H1 (cell line): ENCODE measurements around the gene RALGAPA2. TPM values are rescaled to one million over a fixed set of nuclear protein-coding genes. Genes with fewer than 3 reads are reported as not detected.
A peak's percentile ranks its signal among the peaks of the same experiment; 100 is the strongest.

ENCODE experiments used
- CTCF ChIA-PET: fragments of 300-600 bp; sonication (Branson Sonifier 250); formaldehyde crosslinking; loops from one replicate; lab custom pipeline; 2021; ENCODE audit not compliant: partially characterized antibody; lab: Charles Lee
- POLR2A ChIA-PET: fragments of 300-600 bp; sonication (Branson Sonifier 250); formaldehyde crosslinking; loops from one replicate; lab custom pipeline; 2021; ENCODE audit warnings: inconsistent platforms; ENCODE audit not compliant: partially characterized antibody; lab: Charles Lee
- DNase-seq, 2 experiments: peaks; one replicate each; pipeline versions ENCODE4 v3.0.0 to v3.0.0-alpha.2; 2010 to 2022; ENCODE audit warnings: low spot score in 2 of 2, low read depth in 1 of 2, mixed read lengths in 1 of 2
- FAIRE-seq: peaks from 2 replicates; lab custom pipeline; 2011; peaks lifted over from hg19 to GRCh38; lab: Jason Lieb, UNC
- H2AFZ ChIP-seq: 2 replicates; pipeline ENCODE4 v1.8.1; 2012; ENCODE audit warnings: low read length, inconsistent platforms
- H2AK5ac ChIP-seq: 2 replicates; pipeline ENCODE4 v1.6.1; 2013; ENCODE audit warnings: low read depth, low read length
- H2BK120ac ChIP-seq: replicated peaks from 2 replicates; pipeline ENCODE3; 2013; ENCODE audit warnings: low read depth, low read length, inconsistent platforms
- H2BK12ac ChIP-seq: 2 replicates; pipeline ENCODE4 v1.6.1; 2013; ENCODE audit warnings: low read depth, low read length
- H2BK15ac ChIP-seq: 2 replicates; pipeline ENCODE4 v1.6.1; 2013; ENCODE audit warnings: low read length
- H2BK20ac ChIP-seq: 2 replicates; pipeline ENCODE4 v1.6.1; 2013; ENCODE audit warnings: low read length
- H2BK5ac ChIP-seq: 2 replicates; pipeline ENCODE4 v1.6.1; 2013; ENCODE audit warnings: low read depth, low read length
- H3K14ac ChIP-seq: 2 replicates; pipeline ENCODE4 v1.6.1; 2013; ENCODE audit warnings: inconsistent platforms; ENCODE audit not compliant: insufficient read length
- H3K18ac ChIP-seq: 2 replicates; pipeline ENCODE4 v1.6.1; 2013; ENCODE audit warnings: low read length; ENCODE audit errors: extremely low read depth
- H3K23ac ChIP-seq: 2 replicates; pipeline ENCODE4 v1.6.1; 2013; ENCODE audit warnings: inconsistent platforms; ENCODE audit not compliant: insufficient read length
- H3K23me2 ChIP-seq: 2 replicates; pipeline ENCODE4 v1.6.1; 2013; ENCODE audit warnings: low read depth, low read length
- H3K27ac ChIP-seq: 2 replicates; pipeline ENCODE4 v1.6.1; 2011; ENCODE audit warnings: low read depth, low read length, inconsistent platforms
- H3K27me3 ChIP-seq, 4 experiments: replicated peaks in 1 of 4; 1 replicate in 1 of 4; 2 replicates in 3 of 4; pipeline versions ENCODE4 v1.6.1 to v1.8.1; 2011 to 2013; ENCODE audit warnings: low read length in 3 of 4, mild to moderate bottlenecking in 3 of 4, inconsistent platforms in 2 of 4, mixed read lengths in 2 of 4, moderate library complexity in 1 of 4; ENCODE audit not compliant: control insufficient read depth in 3 of 4, insufficient read depth in 3 of 4; ENCODE audit errors: extremely low read depth in 1 of 4
- H3K36me3 ChIP-seq, 4 experiments: 2 replicates each; pipeline versions ENCODE4 v1.6.1 to v1.8.1; 2011 to 2013; ENCODE audit warnings: mild to moderate bottlenecking in 4 of 4, low read length in 3 of 4, moderate library complexity in 2 of 4, control low read depth in 1 of 4, inconsistent platforms in 1 of 4; ENCODE audit not compliant: insufficient read depth in 4 of 4, control insufficient read depth in 2 of 4
- H3K4ac ChIP-seq: replicated peaks from 2 replicates; pipeline ENCODE3; 2013; ENCODE audit warnings: low read length, low read depth, mixed read lengths, inconsistent platforms; ENCODE audit not compliant: insufficient read length
- H3K4me1 ChIP-seq, 4 experiments: replicated peaks in 1 of 4; 1 replicate in 1 of 4; 2 replicates in 3 of 4; pipeline versions ENCODE4 v1.6.1 to v1.8.1; 2011 to 2013; ENCODE audit warnings: low read length in 3 of 4, inconsistent platforms in 2 of 4, mixed read lengths in 1 of 4; ENCODE audit not compliant: insufficient read depth in 4 of 4, control insufficient read depth in 3 of 4
- H3K4me2 ChIP-seq, 2 experiments: 2 replicates each; pipeline versions ENCODE4 v1.6.1 to v1.8.1; 2011 to 2013; ENCODE audit warnings: low read depth in 2 of 2, low read length in 2 of 2, control low read depth in 1 of 2, inconsistent platforms in 1 of 2, mild to moderate bottlenecking in 1 of 2; ENCODE audit not compliant: insufficient read depth in 1 of 2
- H3K4me3 ChIP-seq, 4 experiments: fragments of 200-600, 300-600 bp in 1 of 4; sonication (generic), shearing (Covaris generic), sonication (Bioruptor Twin) in 1 of 4; 2 replicates each; pipeline versions ENCODE4 v1.5.1 to v1.8.1; 2011 to 2016; ENCODE audit warnings: low read length in 4 of 4, low read depth in 3 of 4, control low read depth in 2 of 4, inconsistent platforms in 2 of 4, mild to moderate bottlenecking in 2 of 4, mixed read lengths in 1 of 4, moderate library complexity in 1 of 4; ENCODE audit not compliant: insufficient read depth in 2 of 4; ENCODE audit errors: extremely low read depth in 1 of 4
- H3K56ac ChIP-seq: replicated peaks from 2 replicates; pipeline ENCODE3; 2013; ENCODE audit warnings: low read depth, mild to moderate bottlenecking, mixed read lengths, low read length, inconsistent platforms; ENCODE audit not compliant: insufficient read length
- H3K79me1 ChIP-seq: 2 replicates; pipeline ENCODE4 v1.6.1; 2013; ENCODE audit warnings: low read depth, low read length, control low read depth
- H3K79me2 ChIP-seq, 2 experiments: 2 replicates each; pipeline versions ENCODE4 v1.6.1 to v1.8.1; 2012 to 2013; ENCODE audit warnings: low read length in 2 of 2, mild to moderate bottlenecking in 2 of 2, inconsistent platforms in 1 of 2; ENCODE audit not compliant: insufficient read depth in 2 of 2, control insufficient read depth in 1 of 2
- H3K9ac ChIP-seq, 4 experiments: replicated peaks in 1 of 4; 1 replicate in 1 of 4; 2 replicates in 3 of 4; pipeline versions ENCODE4 v1.6.1 to v1.8.1; 2011 to 2013; ENCODE audit warnings: low read depth in 3 of 4, low read length in 3 of 4, control low read depth in 2 of 4, mild to moderate bottlenecking in 2 of 4, moderate library complexity in 2 of 4, inconsistent platforms in 1 of 4; ENCODE audit errors: extremely low read depth in 1 of 4
- H3K9me3 ChIP-seq, 2 experiments: 2 replicates each; pipeline versions ENCODE4 v1.6.1 to v1.8.1; 2012 to 2013; ENCODE audit warnings: mild to moderate bottlenecking in 2 of 2, moderate library complexity in 2 of 2, control low read depth in 1 of 2, inconsistent platforms in 1 of 2, low read depth in 1 of 2, low read length in 1 of 2, mixed read lengths in 1 of 2; ENCODE audit not compliant: insufficient read depth in 2 of 2
- H4K20me1 ChIP-seq, 2 experiments: replicated peaks in 1 of 2; 2 replicates each; pipeline versions ENCODE3 to v1.8.1; 2011 to 2013; ENCODE audit warnings: inconsistent platforms in 2 of 2, low read length in 2 of 2, mild to moderate bottlenecking in 1 of 2; ENCODE audit not compliant: insufficient read depth in 2 of 2, control insufficient read depth in 1 of 2
- H4K5ac ChIP-seq: 2 replicates; pipeline ENCODE4 v1.6.1; 2013; ENCODE audit warnings: low read length, low read depth, mixed read lengths, inconsistent platforms; ENCODE audit not compliant: insufficient read length
- H4K8ac ChIP-seq: 2 replicates; pipeline ENCODE4 v1.8.0; 2013; ENCODE audit warnings: mild to moderate bottlenecking, moderate library complexity, low read length, inconsistent platforms; ENCODE audit not compliant: insufficient read depth; ENCODE audit errors: extremely low read depth
- H4K91ac ChIP-seq: replicated peaks from 2 replicates; pipeline ENCODE3; 2013; ENCODE audit warnings: low read length, mixed read lengths, inconsistent platforms; ENCODE audit not compliant: insufficient read length
- BCL11A ChIP-seq, 2 experiments: IDR thresholded peaks; one replicate each; pipeline ENCODE4 v1.6.1; 2011; ENCODE audit warnings: low read depth in 2 of 2, low read length in 2 of 2, mild to moderate bottlenecking in 2 of 2
- CTBP2 ChIP-seq: IDR thresholded peaks from 2 replicates; pipeline ENCODE4 v1.7.0; 2011; ENCODE audit warnings: borderline replicate concordance, mild to moderate bottlenecking, moderate library complexity, mixed read lengths, low read length; ENCODE audit not compliant: insufficient read depth, insufficient read length
- NRF1 ChIP-seq: IDR thresholded peaks from 2 replicates; pipeline ENCODE4 v1.6.1; 2011; ENCODE audit warnings: mild to moderate bottlenecking, low read depth, low read length, improper control_type of control experiment
- RNF2 ChIP-seq: fragments of 200-900, 300-1000 bp; sonication (generic); IDR thresholded peaks from 2 replicates; pipeline ENCODE4 v1.7.1; 2016; ENCODE audit warnings: borderline replicate concordance, low read depth, mild to moderate bottlenecking, antibody characterized with exemption, low read length; ENCODE audit not compliant: poor library complexity, severe bottlenecking; ENCODE audit errors: missing control alignments
- RXRA ChIP-seq: IDR thresholded peaks from 2 replicates; pipeline ENCODE4 v1.6.1; 2011; ENCODE audit warnings: low read depth, mild to moderate bottlenecking, low read length, moderate library complexity; ENCODE audit not compliant: insufficient read depth
- SIN3A ChIP-seq, 2 experiments: IDR thresholded peaks in 1 of 2; conservative IDR thresholded peaks in 1 of 2; 2 replicates each; pipeline ENCODE4 v1.6.1; 2011 to 2012; ENCODE audit warnings: low read length in 2 of 2, improper control_type of control experiment in 1 of 2, low read depth in 1 of 2, mild to moderate bottlenecking in 1 of 2
- TAF1 ChIP-seq: IDR thresholded peaks from 2 replicates; pipeline ENCODE4 v1.6.1; 2011; ENCODE audit warnings: mild to moderate bottlenecking, low read depth, low read length
- TBP ChIP-seq: IDR thresholded peaks from 2 replicates; pipeline ENCODE4 v1.6.1; 2011; ENCODE audit warnings: low read depth, low read length, improper control_type of control experiment
- ZNF274 ChIP-seq: IDR thresholded peaks from 2 replicates; pipeline ENCODE4 v1.7.0; 2012; ENCODE audit warnings: low read length, borderline replicate concordance; ENCODE audit errors: extremely low read depth
- WGBS, 2 experiments: shearing (Covaris generic) in 1 of 2; methylation state at CpG; one replicate each; pipeline versions ENCODE4 v1.1.6 to v1.1.7; 2013 to 2015; ENCODE audit warnings: low lambda C conversion rate in 2 of 2, mixed read lengths in 2 of 2, inconsistent platforms in 1 of 2, low coverage in 1 of 2, missing lambda C conversion rate in 1 of 2; ENCODE audit not compliant: insufficient replicate concordance in 2 of 2, insufficient coverage in 1 of 2, insufficient read length in 1 of 2; ENCODE audit errors: extremely low coverage in 1 of 2, missing lambda C conversion rate in 1 of 2; 5-methylcytosine and 5-hydroxymethylcytosine counted together
- polyA plus RNA-seq, 7 experiments: library from polyadenylated mRNA; depleted of rRNA in 3 of 7; stranded (reverse) in 5 of 7; unstranded in 2 of 7; fragments of >200 nt in 5 of 7; fragments of 200-250 nt in 2 of 7; gene quantifications; 1 replicate in 5 of 7; 2 replicates in 1 of 7; 4 replicates in 1 of 7; pipeline versions ENCODE4 v1.2.1 to v1.2.3, GENCODE V29; 2011 to 2013; ENCODE audit warnings: missing spikeins in 2 of 7, mixed read lengths in 2 of 7
- total RNA-seq: library from RNA; stranded (reverse); fragmentation: NEBNext Ultra II Directional; extraction: Animal tissue kit (Norgen Biotek cat#: 25700); gene quantifications from 2 replicates; pipeline ENCODE4 v1.2.1, GENCODE V29; 2021
- TF ChIP-seq, protein P1 (sequence below), 3 experiments: IDR thresholded peaks; 1 replicate in 2 of 3; 2 replicates in 1 of 3; pipeline versions ENCODE4 v1.5.1 to v1.6.1; 2011; ENCODE audit warnings: low read length in 3 of 3, mild to moderate bottlenecking in 3 of 3, inconsistent platforms in 2 of 3, low read depth in 1 of 3, moderate library complexity in 1 of 3; ENCODE audit not compliant: insufficient read depth in 1 of 3; ENCODE audit errors: control extremely low read depth in 1 of 3

Gene RALGAPA2
- total and polyA plus RNA-seq, 2 of the 8 experiments (the other 6 are each of a cell fraction or from before 2014, with no cell fraction given), result 5.1 to 25.5 TPM

DNA sequence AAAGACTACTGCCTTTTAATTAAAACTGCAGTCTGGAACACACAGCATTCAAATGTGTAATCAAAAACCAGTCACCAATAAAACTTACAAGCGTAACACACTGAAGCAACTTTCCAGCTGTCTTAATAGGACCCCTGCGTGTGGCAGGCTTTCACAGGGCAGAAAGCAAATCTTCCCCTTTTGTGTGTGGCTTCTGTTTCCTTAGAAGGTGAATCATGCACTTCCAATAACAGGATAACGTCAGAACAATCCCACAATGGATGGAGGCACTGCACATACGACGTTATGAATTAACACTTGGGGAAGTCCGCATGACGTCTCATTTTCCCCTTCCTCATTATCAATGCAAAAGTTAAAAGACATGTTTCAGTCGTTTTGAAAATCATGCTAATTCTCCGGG is 299.7 kb downstream of the RALGAPA2 start:
- POLR2A ChIA-PET, result no interaction called here
- TF ChIP-seq CTBP2 (no peak), SIN3A (conservative IDR thresholded peaks at IDR 0.05 in 1 of 2, IDR thresholded peaks at IDR 0.05 in 1 of 2; ENCODE audit: low read depth in 1 of 2, low read length in 2 of 2) (no peak), NRF1 (no peak), TAF1 (no peak), ZNF274 (no peak), BCL11A (IDR thresholded peaks at IDR 0.05; ENCODE audit: low read depth in 2 of 2, low read length in 2 of 2) (no peak), RNF2 (no peak), TBP (no peak), RXRA (no peak)
- TF ChIP-seq, protein P1, sequence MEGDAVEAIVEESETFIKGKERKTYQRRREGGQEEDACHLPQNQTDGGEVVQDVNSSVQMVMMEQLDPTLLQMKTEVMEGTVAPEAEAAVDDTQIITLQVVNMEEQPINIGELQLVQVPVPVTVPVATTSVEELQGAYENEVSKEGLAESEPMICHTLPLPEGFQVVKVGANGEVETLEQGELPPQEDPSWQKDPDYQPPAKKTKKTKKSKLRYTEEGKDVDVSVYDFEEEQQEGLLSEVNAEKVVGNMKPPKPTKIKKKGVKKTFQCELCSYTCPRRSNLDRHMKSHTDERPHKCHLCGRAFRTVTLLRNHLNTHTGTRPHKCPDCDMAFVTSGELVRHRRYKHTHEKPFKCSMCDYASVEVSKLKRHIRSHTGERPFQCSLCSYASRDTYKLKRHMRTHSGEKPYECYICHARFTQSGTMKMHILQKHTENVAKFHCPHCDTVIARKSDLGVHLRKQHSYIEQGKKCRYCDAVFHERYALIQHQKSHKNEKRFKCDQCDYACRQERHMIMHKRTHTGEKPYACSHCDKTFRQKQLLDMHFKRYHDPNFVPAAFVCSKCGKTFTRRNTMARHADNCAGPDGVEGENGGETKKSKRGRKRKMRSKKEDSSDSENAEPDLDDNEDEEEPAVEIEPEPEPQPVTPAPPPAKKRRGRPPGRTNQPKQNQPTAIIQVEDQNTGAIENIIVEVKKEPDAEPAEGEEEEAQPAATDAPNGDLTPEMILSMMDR (IDR thresholded peaks at IDR 0.05; ENCODE audit: control extremely low read depth in 1 of 3, insufficient read depth in 1 of 3, low read depth in 1 of 3, low read length in 3 of 3), result no peak

More for the DNA sequence above, 299.7 kb downstream of the RALGAPA2 start:
- WGBS, 2 experiments, result 79% methylated on average over 9 of the region's 9 CpGs; no CpG with 5 or more reads in 1 of the 2 experiments
- Histone ChIP-seq H2AK5ac (no peak overlapping the region), H3K27me3 (no peaks in the 10 kb centered on the region), H3K4me3 (no peak overlapping the region), H3K56ac (no peak overlapping the region), H3K36me3 (no peaks in the 10 kb centered on the region), H2BK120ac (no peak overlapping the region), H3K4me1 (peaks cover 0 to 18% (median 10%) of the 10 kb centered on the region in 4 experiments; a peak in 5 of 7 replicates), H3K27ac (no peak overlapping the region), H3K18ac (no peak overlapping the region), H3K23me2 (no peaks in the 10 kb centered on the region), H4K91ac (no peak overlapping the region), H3K14ac (no peak overlapping the region), H4K20me1 (no peaks in the 10 kb centered on the region), H3K4ac (no peak overlapping the region), H4K8ac (no peak overlapping the region), H2BK5ac (no peak overlapping the region), H3K79me1 (no peaks in the 10 kb centered on the region), H2BK20ac (no peak overlapping the region), H4K5ac (no peak overlapping the region), H2BK12ac (no peak overlapping the region), H3K9ac (no peak overlapping the region), H3K9me3 (no peaks in the 10 kb centered on the region), H2AFZ (no peak overlapping the region), H3K4me2 (no peak overlapping the region), H3K79me2 (no peaks in the 10 kb centered on the region), H3K23ac (no peak overlapping the region), H2BK15ac (no peak overlapping the region)
- CTCF ChIA-PET, result interaction anchor here (0.6 to 1.1 kb wide), 4 partner anchors 37 to 362 kb away, joined by 3 to 4 read pairs (median 4); no protein-coding TSS in a partner anchor
- FAIRE-seq (peak; percentile 48), DNase-seq (no peak)
